CD4-positive, alpha-beta T cell treated with Interleukin-17A for 4 hours (primary cell): ENCODE measurements around the gene SLC38A2.
A peak's percentile ranks its signal among the peaks of the same experiment; 100 is the strongest.
"Not testable (repeated sequence)": the region's sequence is repeated elsewhere in the genome, so short reads cannot be mapped to it uniquely, and the experiment has no call there.

Source experiments
- DNase-seq: peaks from one replicate; pipeline ENCODE4 v3.0.0-alpha.2; 2020; ENCODE audit warnings: mixed read lengths

Gene SLC38A2

GRCh38 chr12:46359667-46360280 is 12.8 kb downstream of the SLC38A2 start:
- DNase-seq: no peak

GRCh38 chr12:46358791-46359666 is 13.5 kb downstream of the SLC38A2 start:
- DNase-seq: no peak

- no peak for DNase-seq
Measured at GRCh38 chr12:46358325-46358700, 14.3 kb downstream of the SLC38A2 start.

GRCh38 chr12:46357438-46358324 is 14.9 kb downstream of the SLC38A2 start:
- no peak for DNase-seq

- DNase-seq: no peak
Measured at GRCh38 chr12:46356655-46357437, 15.7 kb downstream of the SLC38A2 start.

- DNase-seq: no peak
Measured at GRCh38 chr12:46354802-46355199, 17.8 kb downstream of the SLC38A2 start.

GRCh38 chr12:46354111-46354801 is 18.3 kb downstream of the SLC38A2 start:
- DNase-seq: no peak

GRCh38 chr12:46351886-46352650 is 20.5 kb downstream of the SLC38A2 start:
- DNase-seq: no peak

GRCh38 chr12:46351138-46351537 is 21.4 kb downstream of the SLC38A2 start:
- no peak for DNase-seq

GRCh38 chr12:46349253-46349652 is 23.3 kb downstream of the SLC38A2 start:
- no peak for DNase-seq

GRCh38 chr12:46343118-46343852 is 29.3 kb downstream of the SLC38A2 start:
- no peak for DNase-seq

GRCh38 chr12:46342562-46343033 is 30.0 kb downstream of the SLC38A2 start:
- peak; percentile 50 for DNase-seq

GRCh38 chr12:46339051-46339450 is 33.5 kb downstream of the SLC38A2 start:
- no peak for DNase-seq

- no peak for DNase-seq
Measured at GRCh38 chr12:46332260-46332659, 40.3 kb downstream of the SLC38A2 start.

GRCh38 chr12:46325075-46325474 is 47.5 kb downstream of the SLC38A2 start:
- not testable (repeated sequence) for DNase-seq

GRCh38 chr12:46320731-46321130 is 51.8 kb downstream of the SLC38A2 start:
- no peak for DNase-seq

- DNase-seq: no peak
Measured at GRCh38 chr12:46318037-46318436, 54.5 kb downstream of the SLC38A2 start.
